ENCODE data around the gene PLSCR4. TPM values are rescaled to one million over a fixed set of nuclear protein-coding genes. Genes with fewer than 3 reads are reported as not detected.

The PLSCR4 gene
- total RNA-seq, 2 experiments from 2014 or later = not detected

DNA sequence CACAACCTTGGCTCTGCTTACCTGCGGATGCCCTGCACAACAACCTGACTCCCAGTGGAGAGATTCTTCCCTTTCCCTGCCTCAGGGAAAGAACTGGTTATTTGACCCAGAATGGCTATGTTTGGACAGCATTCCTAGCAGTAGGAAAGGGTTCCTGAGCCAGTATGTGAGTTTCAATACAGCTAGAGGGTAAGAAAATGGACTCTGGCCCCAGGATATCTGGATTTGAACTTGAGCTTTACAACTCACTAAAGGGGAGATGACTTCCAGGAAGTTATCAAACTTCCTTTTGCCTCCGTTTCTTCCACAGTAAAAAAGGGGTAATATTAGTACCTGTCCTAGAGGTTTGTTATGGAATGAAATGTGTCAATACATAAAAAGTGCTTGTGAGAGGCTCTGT, 28.1 kb upstream of the PLSCR4 start:
- H3K27me3 Mint-ChIP-seq = peaks cover 1% of the 10 kb centered on the region
- H3K9me3 Mint-ChIP-seq = no peaks in the 10 kb centered on the region
- ChIA-PET POLR2A (no interaction called here), CTCF (no interaction called here)
- H3K36me3 Mint-ChIP-seq (ENCODE audit: low read depth) = no peaks in the 10 kb centered on the region
- ATAC-seq (no peak), DNase-seq (no peak)
- TF ChIP-seq, protein P1, sequence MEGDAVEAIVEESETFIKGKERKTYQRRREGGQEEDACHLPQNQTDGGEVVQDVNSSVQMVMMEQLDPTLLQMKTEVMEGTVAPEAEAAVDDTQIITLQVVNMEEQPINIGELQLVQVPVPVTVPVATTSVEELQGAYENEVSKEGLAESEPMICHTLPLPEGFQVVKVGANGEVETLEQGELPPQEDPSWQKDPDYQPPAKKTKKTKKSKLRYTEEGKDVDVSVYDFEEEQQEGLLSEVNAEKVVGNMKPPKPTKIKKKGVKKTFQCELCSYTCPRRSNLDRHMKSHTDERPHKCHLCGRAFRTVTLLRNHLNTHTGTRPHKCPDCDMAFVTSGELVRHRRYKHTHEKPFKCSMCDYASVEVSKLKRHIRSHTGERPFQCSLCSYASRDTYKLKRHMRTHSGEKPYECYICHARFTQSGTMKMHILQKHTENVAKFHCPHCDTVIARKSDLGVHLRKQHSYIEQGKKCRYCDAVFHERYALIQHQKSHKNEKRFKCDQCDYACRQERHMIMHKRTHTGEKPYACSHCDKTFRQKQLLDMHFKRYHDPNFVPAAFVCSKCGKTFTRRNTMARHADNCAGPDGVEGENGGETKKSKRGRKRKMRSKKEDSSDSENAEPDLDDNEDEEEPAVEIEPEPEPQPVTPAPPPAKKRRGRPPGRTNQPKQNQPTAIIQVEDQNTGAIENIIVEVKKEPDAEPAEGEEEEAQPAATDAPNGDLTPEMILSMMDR (IDR thresholded peaks at IDR 0.05) = no peak
- H3K27ac Mint-ChIP-seq = no peak overlapping the region
- H3K4me3 Mint-ChIP-seq = no peak overlapping the region
- intact Hi-C loops (cut with micrococcal nuclease) = no loop called here
- no peaks in the 10 kb centered on the region for H3K4me1 Mint-ChIP-seq (ENCODE audit: low read depth)

GRCh38 chr3:146277953-146278631, 27.2 kb upstream of the PLSCR4 start:
- Mint-ChIP-seq H3K4me3 (no peak overlapping the region), H3K36me3 (ENCODE audit: low read depth) (no peaks in the 10 kb centered on the region), H3K27me3 (peaks cover 1% of the 10 kb centered on the region), H3K27ac (no peak overlapping the region), H3K4me1 (ENCODE audit: low read depth) (no peaks in the 10 kb centered on the region), H3K9me3 (no peaks in the 10 kb centered on the region)
- ChIA-PET CTCF (no interaction called here), POLR2A (no interaction called here)
- intact Hi-C loops (cut with micrococcal nuclease) = no loop called here
- DNase-seq (no peak), ATAC-seq (no peak)
- TF ChIP-seq, protein P1 (IDR thresholded peaks at IDR 0.05) = no peak

GRCh38 chr3:146275476-146275875, 24.6 kb upstream of the PLSCR4 start:
- ChIA-PET CTCF (no interaction called here), POLR2A (no interaction called here)
- DNase-seq (no peak), ATAC-seq (no peak)
- Mint-ChIP-seq H3K27ac (no peak overlapping the region), H3K27me3 (peaks cover 1% of the 10 kb centered on the region), H3K36me3 (ENCODE audit: low read depth) (no peaks in the 10 kb centered on the region), H3K4me1 (ENCODE audit: low read depth) (no peaks in the 10 kb centered on the region), H3K9me3 (no peaks in the 10 kb centered on the region), H3K4me3 (no peak overlapping the region)
- intact Hi-C loops (cut with micrococcal nuclease) = no loop called here
- TF ChIP-seq, protein P1 (IDR thresholded peaks at IDR 0.05) = no peak

- intact Hi-C loops (cut with micrococcal nuclease) = no loop called here
- DNase-seq (no peak), ATAC-seq (no peak)
- Mint-ChIP-seq H3K27ac (no peak overlapping the region), H3K4me3 (no peak overlapping the region), H3K9me3 (no peaks in the 10 kb centered on the region), H3K36me3 (ENCODE audit: low read depth) (no peaks in the 10 kb centered on the region), H3K4me1 (ENCODE audit: low read depth) (no peaks in the 10 kb centered on the region), H3K27me3 (peaks cover 1% of the 10 kb centered on the region)
- ChIA-PET POLR2A (no interaction called here), CTCF (no interaction called here)
- TF ChIP-seq, protein P1 (IDR thresholded peaks at IDR 0.05) = no peak
Observed at GRCh38 chr3:146274833-146275232, 23.9 kb upstream of the PLSCR4 start.

DNA sequence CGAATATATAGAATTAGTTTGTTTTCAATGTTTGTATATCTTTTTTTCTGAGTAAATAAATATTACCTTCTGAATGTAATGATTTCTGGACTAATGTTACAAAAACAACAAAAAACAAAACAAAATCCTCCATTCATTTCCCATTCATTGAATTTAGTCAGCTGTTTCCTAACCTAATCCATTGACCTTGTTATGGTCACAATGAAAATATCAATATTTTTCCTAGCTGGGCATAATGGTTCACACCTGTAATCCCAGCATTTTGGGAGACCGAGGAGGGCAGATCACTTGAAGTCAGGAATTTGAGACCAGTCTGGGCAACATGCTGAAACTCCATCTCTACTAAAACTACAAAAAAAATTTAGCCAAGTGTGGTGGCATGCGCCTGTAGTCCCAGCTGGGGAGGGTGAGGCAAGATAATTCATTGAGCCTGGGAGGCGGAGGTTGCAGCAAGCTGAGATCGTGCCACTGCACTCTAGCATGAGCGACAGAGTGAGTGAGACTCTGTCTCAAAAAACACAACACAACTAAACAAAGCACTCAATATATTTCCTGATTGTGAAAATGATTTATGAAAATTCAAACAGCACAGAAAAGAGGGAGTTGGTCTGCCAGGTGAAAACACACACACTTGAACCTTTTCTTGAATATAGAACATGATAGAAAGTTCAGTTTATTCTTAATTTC, 23.0 kb upstream of the PLSCR4 start:
- TF ChIP-seq, protein P1 (IDR thresholded peaks at IDR 0.05) = no peak
- Mint-ChIP-seq H3K27me3 (peaks cover 1% of the 10 kb centered on the region), H3K36me3 (ENCODE audit: low read depth) (no peaks in the 10 kb centered on the region), H3K4me3 (no peak overlapping the region), H3K27ac (no peak overlapping the region), H3K4me1 (ENCODE audit: low read depth) (no peaks in the 10 kb centered on the region), H3K9me3 (no peaks in the 10 kb centered on the region)
- ChIA-PET POLR2A (no interaction called here), CTCF (no interaction called here)
- DNase-seq (no peak), ATAC-seq (no peak)
- intact Hi-C loops (cut with micrococcal nuclease) = no loop called here
